GM12801 (cell line): ENCODE measurements around the gene DIPK1B.

ENCODE experiments used
- TF ChIP-seq, protein P1 (sequence below): IDR thresholded peaks from one replicate; pipeline ENCODE4 v1.5.1; 2011; ENCODE audit warnings: control low read depth; ENCODE audit not compliant: insufficient read length; ENCODE audit errors: extremely low read depth

The DIPK1B gene

DNA sequence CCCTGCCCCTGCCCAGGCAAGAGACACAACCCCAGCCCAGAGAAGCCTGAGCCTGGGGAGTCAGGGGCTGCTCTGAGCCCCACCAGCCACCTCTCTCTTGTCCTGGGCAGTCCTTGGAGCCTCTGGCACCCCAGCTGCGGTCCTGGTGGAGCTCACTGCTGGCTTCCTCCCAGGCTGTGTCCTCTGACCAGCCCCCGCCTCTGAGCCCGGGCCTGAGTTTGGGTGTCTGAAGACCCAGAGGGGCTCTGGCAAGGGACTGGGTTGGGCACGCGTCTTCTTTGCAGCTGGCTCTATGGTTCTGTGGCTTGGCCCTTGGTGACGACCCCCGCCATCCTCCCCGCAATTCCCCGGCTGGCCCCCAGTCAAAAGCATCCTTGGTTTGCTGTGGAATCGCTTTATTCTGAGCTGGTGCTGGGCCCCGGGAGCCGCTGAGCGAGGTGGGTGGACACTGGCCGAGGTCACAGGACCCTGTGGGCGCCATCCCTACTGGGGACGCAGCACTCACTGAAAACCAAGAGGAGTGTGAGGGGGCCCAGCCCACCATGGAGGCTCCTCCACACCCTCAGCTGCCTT is 31.4 kb downstream of the DIPK1B start:
- TF ChIP-seq, protein P1, sequence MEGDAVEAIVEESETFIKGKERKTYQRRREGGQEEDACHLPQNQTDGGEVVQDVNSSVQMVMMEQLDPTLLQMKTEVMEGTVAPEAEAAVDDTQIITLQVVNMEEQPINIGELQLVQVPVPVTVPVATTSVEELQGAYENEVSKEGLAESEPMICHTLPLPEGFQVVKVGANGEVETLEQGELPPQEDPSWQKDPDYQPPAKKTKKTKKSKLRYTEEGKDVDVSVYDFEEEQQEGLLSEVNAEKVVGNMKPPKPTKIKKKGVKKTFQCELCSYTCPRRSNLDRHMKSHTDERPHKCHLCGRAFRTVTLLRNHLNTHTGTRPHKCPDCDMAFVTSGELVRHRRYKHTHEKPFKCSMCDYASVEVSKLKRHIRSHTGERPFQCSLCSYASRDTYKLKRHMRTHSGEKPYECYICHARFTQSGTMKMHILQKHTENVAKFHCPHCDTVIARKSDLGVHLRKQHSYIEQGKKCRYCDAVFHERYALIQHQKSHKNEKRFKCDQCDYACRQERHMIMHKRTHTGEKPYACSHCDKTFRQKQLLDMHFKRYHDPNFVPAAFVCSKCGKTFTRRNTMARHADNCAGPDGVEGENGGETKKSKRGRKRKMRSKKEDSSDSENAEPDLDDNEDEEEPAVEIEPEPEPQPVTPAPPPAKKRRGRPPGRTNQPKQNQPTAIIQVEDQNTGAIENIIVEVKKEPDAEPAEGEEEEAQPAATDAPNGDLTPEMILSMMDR: no peak

DNA sequence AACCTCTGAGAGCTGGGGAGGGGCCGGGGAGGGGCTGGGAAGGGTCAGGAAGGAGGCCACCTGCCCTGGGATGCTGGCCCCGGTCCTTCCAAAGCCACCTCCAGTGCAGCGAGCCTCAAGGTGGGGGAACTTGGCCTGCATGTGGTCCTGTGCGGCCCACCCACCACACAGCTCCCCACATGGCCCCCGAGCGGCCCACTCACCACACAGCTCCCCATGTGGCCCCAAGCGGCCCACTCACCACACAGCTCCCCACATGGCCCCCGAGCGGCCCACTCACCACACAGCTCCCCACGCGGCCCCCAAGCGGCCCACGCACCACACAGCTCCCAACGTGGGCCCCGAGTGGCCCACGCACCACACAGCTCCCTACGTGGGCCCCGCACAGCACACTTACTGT is 32.4 kb downstream of the DIPK1B start:
- TF ChIP-seq, protein P1: no peak

DNA sequence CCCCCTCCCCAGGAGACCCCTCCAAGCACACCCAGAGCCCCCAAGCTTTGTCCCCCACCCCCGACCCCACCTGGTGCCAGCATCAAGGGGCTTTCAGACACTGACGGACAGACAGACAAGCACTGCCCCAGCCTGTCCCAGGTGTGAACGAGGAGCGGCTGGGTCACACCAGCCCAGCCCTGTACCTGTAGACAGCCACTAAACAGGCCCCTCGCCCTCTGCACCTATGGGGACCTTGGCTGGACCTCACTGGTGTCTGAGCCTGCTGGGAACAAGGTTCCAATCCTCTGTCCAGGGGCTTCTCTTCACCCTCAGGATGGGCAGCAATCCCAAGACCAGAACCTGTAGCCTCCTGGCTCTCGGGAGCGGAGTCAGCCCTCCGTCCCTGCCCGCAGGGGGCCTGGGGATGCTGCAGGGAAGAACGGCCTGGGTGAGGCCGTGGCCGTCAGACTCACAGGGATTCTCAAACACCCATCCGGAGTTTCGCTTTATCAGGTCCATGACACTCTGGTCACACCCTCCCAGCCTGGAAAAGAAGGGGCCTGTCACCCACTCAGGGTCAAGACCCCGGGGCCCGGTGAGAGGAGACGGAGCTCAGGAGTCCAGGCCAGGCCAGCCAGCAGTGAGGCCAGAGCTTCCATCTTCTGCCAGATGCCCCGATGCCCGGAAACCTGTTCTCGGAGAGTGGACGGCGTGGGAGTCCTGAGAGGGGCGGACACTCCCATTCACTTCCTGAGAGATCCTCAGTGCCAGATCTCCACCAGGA is 33.2 kb downstream of the DIPK1B start:
- TF ChIP-seq, protein P1: no peak

DNA sequence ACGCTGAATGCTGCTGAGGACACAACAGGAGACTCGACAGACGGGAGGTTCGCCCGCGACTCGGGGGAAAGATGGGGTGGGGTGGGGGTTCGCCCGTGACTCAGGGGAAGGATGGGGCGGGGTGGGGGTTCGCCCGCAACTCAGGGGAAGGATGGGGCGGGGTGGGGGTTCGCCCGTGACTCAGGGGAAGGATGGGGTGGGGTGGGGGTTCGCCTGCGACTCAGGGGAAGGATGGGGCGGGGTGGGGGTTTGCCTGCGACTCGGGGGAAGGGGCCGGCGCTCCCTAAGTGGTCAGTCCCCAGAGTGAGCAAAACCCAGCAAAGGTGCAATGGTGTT is 33.8 kb downstream of the DIPK1B start:
- TF ChIP-seq, protein P1: no peak

DNA sequence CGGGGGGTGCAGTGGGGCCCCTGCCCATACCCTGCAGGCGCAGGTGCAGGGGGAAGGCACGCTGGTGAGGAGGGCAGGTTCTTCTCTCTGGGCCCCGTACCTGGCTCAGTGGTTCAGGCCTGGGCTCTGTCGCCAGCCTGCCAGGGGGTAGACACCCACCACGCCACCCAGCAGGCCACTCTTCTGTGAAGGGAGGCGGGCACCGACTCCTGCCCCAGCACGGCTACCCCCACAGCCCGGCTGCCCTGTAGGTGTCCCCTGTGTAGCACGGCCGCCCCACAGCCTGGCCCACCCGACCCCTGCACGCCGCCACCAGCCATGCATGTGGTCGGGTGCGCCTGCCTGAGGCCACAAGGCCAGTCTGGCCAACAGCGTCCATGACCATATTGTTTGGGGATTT is 34.2 kb downstream of the DIPK1B start:
- TF ChIP-seq, protein P1: no peak

DNA sequence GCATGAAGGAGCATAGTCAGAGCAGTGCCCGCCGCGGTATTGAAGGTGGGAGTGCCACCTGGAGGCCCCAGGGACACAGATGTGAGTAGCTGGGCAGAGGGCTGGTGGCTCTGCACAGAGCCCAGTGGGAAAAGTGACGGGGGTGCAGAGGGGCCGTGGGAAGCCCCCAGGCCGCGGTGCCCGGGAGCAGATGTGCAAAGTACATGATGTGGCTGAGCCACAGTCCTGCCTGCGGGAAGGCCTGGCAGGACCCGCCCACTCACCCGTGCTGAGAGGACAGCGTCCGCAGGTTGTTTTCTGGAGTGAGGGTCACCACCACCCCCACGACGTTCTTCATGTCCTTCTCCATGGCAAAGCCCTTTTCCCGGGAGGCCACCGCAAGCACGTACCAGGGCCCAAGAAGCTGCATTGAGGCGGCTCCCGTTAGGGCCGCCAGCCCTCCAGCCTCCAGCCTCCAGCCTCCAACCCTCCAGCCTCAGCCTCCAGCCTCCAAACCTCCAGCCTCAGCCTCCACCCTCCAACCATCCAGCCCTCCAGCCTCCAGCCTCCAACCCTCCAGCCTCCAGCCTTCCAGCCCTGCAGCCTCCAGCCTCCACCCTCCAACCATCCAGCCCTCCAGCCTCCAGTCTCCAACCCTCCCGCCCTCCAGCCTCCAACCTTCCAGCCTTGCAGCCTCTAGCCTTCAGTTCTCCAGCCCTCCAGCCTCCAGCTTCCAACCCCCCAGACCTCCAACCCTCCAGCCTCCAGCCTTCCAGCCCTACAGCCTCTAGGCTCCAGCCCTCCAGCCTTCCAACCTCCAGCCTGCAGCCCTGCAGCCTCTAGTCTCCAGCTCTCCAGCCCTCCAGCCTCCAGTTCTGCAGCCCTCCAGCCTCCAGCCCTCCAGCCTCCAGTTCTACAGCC is 35.0 kb downstream of the DIPK1B start:
- TF ChIP-seq, protein P1: no peak

DNA sequence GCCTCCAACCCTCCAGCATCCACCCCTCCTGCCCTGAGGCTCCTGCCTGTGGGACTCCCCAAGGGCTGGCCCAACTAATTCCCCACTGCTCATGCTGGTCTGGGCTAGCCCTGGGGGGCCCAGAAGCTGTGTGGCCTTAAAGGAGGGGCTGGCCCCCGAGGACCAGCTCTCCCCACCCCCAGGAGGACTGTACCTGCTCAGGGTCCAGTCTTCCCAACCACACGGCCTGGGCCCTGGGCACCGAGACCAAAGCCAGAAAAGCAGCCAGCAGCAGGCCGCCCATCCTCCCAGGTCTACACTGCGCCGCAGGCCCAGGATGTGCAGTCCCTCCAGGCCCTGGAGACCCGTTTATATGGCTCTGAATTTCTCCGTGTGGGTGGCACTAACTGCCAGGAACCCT is 35.8 kb downstream of the DIPK1B start, which contains the start of gene LCN6:
LCN6 (minus strand) TSS at position 325 of the 400 bp plus-strand sequence; CDS start at position 283, 42 bp downstream.
- TF ChIP-seq, protein P1: no peak
